MM.1S (cell line): Measurements from ENCODE around the gene SMG6.

Source experiments
- DNase-seq: peaks from one replicate; pipeline ENCODE4 v3.0.0-alpha.2; 2015
- H2AFZ ChIP-seq: fragments of 300-600 bp; sonication (generic); 2 replicates; pipeline ENCODE4 v1.6.0; 2016; ENCODE audit warnings: antibody characterized with exemption, low read length
- H3F3A ChIP-seq: fragments of 300-600 bp; sonication (generic); 2 replicates; pipeline ENCODE4 v1.6.1; 2016; ENCODE audit warnings: mild to moderate bottlenecking, antibody characterized with exemption, low read length, moderate library complexity, mixed read lengths; ENCODE audit not compliant: insufficient read depth
- H3K27ac ChIP-seq: fragments of 300-600 bp; sonication (generic); 2 replicates; pipeline ENCODE4 v1.5.1; 2016; ENCODE audit warnings: mild to moderate bottlenecking, low read length
- H3K27me3 ChIP-seq: fragments of 300-600 bp; sonication (generic); replicated peaks from 2 replicates; pipeline ENCODE4 v1.6.0; 2016; ENCODE audit warnings: low read length; ENCODE audit not compliant: insufficient read depth
- H3K36me3 ChIP-seq: fragments of 300-600 bp; sonication (generic); replicated peaks from 2 replicates; pipeline ENCODE4 v1.6.1; 2016; ENCODE audit warnings: mild to moderate bottlenecking, low read length, mixed read lengths; ENCODE audit not compliant: insufficient read depth
- H3K4me1 ChIP-seq: fragments of 300-600 bp; sonication (generic); 2 replicates; pipeline ENCODE4 v1.6.1; 2016; ENCODE audit warnings: low read length, mixed read lengths
- H3K4me2 ChIP-seq: fragments of 300-600 bp; sonication (generic); 2 replicates; pipeline ENCODE4 v1.6.0; 2016; ENCODE audit warnings: low read depth, low read length
- H3K4me3 ChIP-seq: fragments of 300-600 bp; sonication (generic); 2 replicates; pipeline ENCODE4 v1.5.1; 2016; ENCODE audit warnings: low read length, mixed read lengths
- H3K79me2 ChIP-seq: fragments of 300-600 bp; sonication (generic); 2 replicates; pipeline ENCODE4 v1.6.1; 2016; ENCODE audit warnings: mixed run types, low read length, mixed read lengths
- H3K9ac ChIP-seq: fragments of 300-600 bp; sonication (generic); 2 replicates; pipeline ENCODE4 v1.6.1; 2016; ENCODE audit warnings: low read length, mixed read lengths
- H3K9me2 ChIP-seq: fragments of 300-600 bp; sonication (generic); replicated peaks from 2 replicates; pipeline ENCODE4 v1.6.1; 2016; ENCODE audit warnings: mild to moderate bottlenecking, low read length, mixed read lengths; ENCODE audit not compliant: insufficient read depth
- H3K9me3 ChIP-seq: fragments of 300-600 bp; sonication (generic); replicated peaks from 2 replicates; pipeline ENCODE4 v1.6.1; 2016; ENCODE audit warnings: mild to moderate bottlenecking, low read length, mixed read lengths; ENCODE audit not compliant: insufficient read depth
- H4K20me1 ChIP-seq: fragments of 300-600 bp; sonication (generic); 2 replicates; pipeline ENCODE4 v1.6.1; 2016; ENCODE audit warnings: mild to moderate bottlenecking, low read length, moderate library complexity, mixed read lengths; ENCODE audit not compliant: insufficient read depth
- CTCF ChIP-seq: fragments of 300-600 bp; sonication (generic); IDR thresholded peaks from 2 replicates; pipeline ENCODE4 v1.5.1; 2016; ENCODE audit warnings: antibody characterized with exemption, low read length, mixed read lengths
- EZH2 ChIP-seq: fragments of 300-600 bp; sonication (generic); optimal IDR thresholded peaks from 2 replicates; pipeline ENCODE3; 2017; ENCODE audit warnings: low read depth, mild to moderate bottlenecking, antibody characterized with exemption, low read length, mixed read lengths
- EZH2phosphoT487 ChIP-seq: fragments of 300-600 bp; sonication (generic); IDR thresholded peaks from 2 replicates; pipeline ENCODE4 v1.6.1; 2018; ENCODE audit warnings: antibody characterized with exemption, low read length

Gene SMG6

GRCh38 chr17:2275722-2276121 lies 27.9 kb downstream of the SMG6 start:
- Histone ChIP-seq H3K27me3 (no peaks in the 10 kb centered on the region), H3K4me1 (no peaks in the 10 kb centered on the region), H3K9me3 (no peaks in the 10 kb centered on the region), H3F3A (no peaks in the 10 kb centered on the region), H3K4me3 (no peak overlapping the region), H3K79me2 (no peaks in the 10 kb centered on the region), H4K20me1 (no peaks in the 10 kb centered on the region), H2AFZ (no peak overlapping the region), H3K9me2 (no peaks in the 10 kb centered on the region), H3K4me2 (no peak overlapping the region), H3K36me3 (no peaks in the 10 kb centered on the region; the same call in 1 of the 2 replicates), H3K27ac (no peak overlapping the region), H3K9ac (no peak overlapping the region)
- TF ChIP-seq CTCF = no peak
- no peak for TF ChIP-seq EZH2
- TF ChIP-seq EZH2phosphoT487 = no peak
- no peak for DNase-seq

GRCh38 chr17:2274414-2274813 lies 29.2 kb downstream of the SMG6 start:
- Histone ChIP-seq H2AFZ (no peak overlapping the region), H3K4me1 (no peaks in the 10 kb centered on the region), H3F3A (no peaks in the 10 kb centered on the region), H3K9ac (no peak overlapping the region), H3K9me2 (no peaks in the 10 kb centered on the region), H4K20me1 (no peaks in the 10 kb centered on the region), H3K4me3 (no peak overlapping the region), H3K27ac (no peak overlapping the region), H3K27me3 (no peaks in the 10 kb centered on the region), H3K9me3 (no peaks in the 10 kb centered on the region), H3K4me2 (no peak overlapping the region), H3K79me2 (no peaks in the 10 kb centered on the region), H3K36me3 (no peaks in the 10 kb centered on the region; the same call in 1 of the 2 replicates)
- no peak for DNase-seq
- TF ChIP-seq CTCF (no peak), EZH2 (no peak), EZH2phosphoT487 (no peak)

DNA sequence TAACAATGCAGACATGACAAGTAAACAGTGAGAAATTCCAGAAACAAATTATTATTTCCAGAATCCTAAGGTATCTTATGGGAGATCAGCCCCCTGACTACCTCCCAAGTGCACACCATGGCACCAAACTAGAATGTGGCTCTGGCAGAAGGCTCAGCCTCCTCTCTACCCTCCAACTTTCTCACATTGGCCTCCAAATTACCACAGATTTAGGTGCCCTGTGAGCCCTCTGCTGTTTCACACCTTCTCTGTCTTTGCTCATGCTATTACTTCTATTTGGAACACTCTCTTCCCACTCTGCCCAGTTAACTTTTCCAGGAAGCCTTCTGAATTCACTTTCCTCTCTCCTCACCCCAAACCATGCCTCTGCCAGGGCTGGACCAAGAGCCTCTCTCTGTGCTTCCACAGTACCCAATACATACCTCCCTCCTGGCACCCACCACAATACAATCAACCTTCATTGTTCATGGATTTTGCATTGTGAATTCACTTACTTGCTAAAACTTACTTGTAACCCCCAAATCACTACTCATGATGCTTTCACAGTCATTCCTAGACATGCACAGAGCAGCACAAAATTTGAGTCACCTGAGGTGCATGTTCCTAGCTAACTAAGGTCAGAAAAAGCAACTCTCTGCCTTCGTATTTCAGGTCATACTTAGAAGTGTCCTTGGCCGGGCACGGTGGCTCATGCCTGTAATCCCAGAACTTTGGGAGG lies 31.4 kb downstream of the SMG6 start:
- no peaks in the 10 kb centered on the region; the same call in 1 of the 2 replicates for H3K36me3 ChIP-seq
- peaks cover 3% of the 10 kb centered on the region for H3K79me2 ChIP-seq
- H3K27ac ChIP-seq = no peak overlapping the region
- H3K4me3 ChIP-seq = no peak overlapping the region
- no peak for TF ChIP-seq CTCF
- TF ChIP-seq EZH2phosphoT487 = no peak
- TF ChIP-seq EZH2 = no peak
- H3K9me3 ChIP-seq = no peaks in the 10 kb centered on the region
- peaks cover 4% of the 10 kb centered on the region for H3F3A ChIP-seq
- no peaks in the 10 kb centered on the region for H4K20me1 ChIP-seq
- no peaks in the 10 kb centered on the region for H3K27me3 ChIP-seq
- H3K4me1 ChIP-seq = peaks cover 8% of the 10 kb centered on the region
- H3K9me2 ChIP-seq = no peaks in the 10 kb centered on the region
- no peak for DNase-seq
- H2AFZ ChIP-seq = no peak overlapping the region
- H3K9ac ChIP-seq = no peak overlapping the region
- H3K4me2 ChIP-seq = no peak overlapping the region
